Neural cell (in vitro differentiated cells): ENCODE data around the gene KRT82. TPM values are rescaled to one million over a fixed set of nuclear protein-coding genes. Genes with fewer than 3 reads are reported as not detected.

Experiments
- H2AFZ ChIP-seq: fragments of 200-600, 300-800 bp; sonication (generic), shearing (Covaris generic); 2 replicates; pipeline ENCODE4 v1.6.0; 2014; ENCODE audit warnings: low read depth, mild to moderate bottlenecking, antibody characterized with exemption, low read length, moderate library complexity
- H3F3A ChIP-seq: fragments of 200-600 bp; shearing (Covaris generic); 2 replicates; pipeline ENCODE4 v1.6.1; 2016; ENCODE audit warnings: mild to moderate bottlenecking, moderate library complexity, mixed read lengths, antibody characterized with exemption, low read length; ENCODE audit not compliant: insufficient read depth, poor library complexity, severe bottlenecking
- H3K27ac ChIP-seq: fragments of 200-600, 300-800 bp; sonication (generic), shearing (Covaris generic); 2 replicates; pipeline ENCODE4 v1.5.1; 2014; ENCODE audit warnings: mild to moderate bottlenecking, low read length, moderate library complexity
- H3K27me3 ChIP-seq: fragments of 300-800, 200-600 bp; sonication (generic), shearing (Covaris generic); 2 replicates; pipeline ENCODE4 v1.6.0; 2014; ENCODE audit warnings: mild to moderate bottlenecking, low read depth, low read length, moderate library complexity; ENCODE audit not compliant: insufficient read depth
- H3K36me3 ChIP-seq: fragments of 300-800, 200-600 bp; sonication (generic), shearing (Covaris generic); 2 replicates; pipeline ENCODE4 v1.5.1; 2014; ENCODE audit warnings: mild to moderate bottlenecking, antibody characterized with exemption, low read length, moderate library complexity; ENCODE audit not compliant: insufficient read depth
- H3K4me2 ChIP-seq: fragments of 300-800, 200-600 bp; sonication (generic), shearing (Covaris generic); 2 replicates; pipeline ENCODE4 v1.6.0; 2014; ENCODE audit warnings: mild to moderate bottlenecking, low read length
- H3K4me3 ChIP-seq: fragments of 300-800, 200-600 bp; sonication (generic), shearing (Covaris generic); 2 replicates; pipeline ENCODE4 v1.5.1; 2014; ENCODE audit warnings: mild to moderate bottlenecking, low read length, moderate library complexity
- H3K79me2 ChIP-seq: fragments of 200-600 bp; shearing (Covaris generic); replicated peaks from 2 replicates; pipeline ENCODE4 v1.6.0; 2014; ENCODE audit warnings: mild to moderate bottlenecking, low read length, moderate library complexity; ENCODE audit not compliant: insufficient read depth
- H3K9ac ChIP-seq: fragments of 300-800, 200-600 bp; sonication (generic), shearing (Covaris generic); 2 replicates; pipeline ENCODE4 v1.6.1; 2016; ENCODE audit warnings: mild to moderate bottlenecking, low read length, mixed read lengths
- H3K9me2 ChIP-seq: fragments of 200-600 bp; shearing (Covaris generic); 2 replicates; pipeline ENCODE4 v1.6.1; 2016; ENCODE audit warnings: mild to moderate bottlenecking, low read length, mixed read lengths; ENCODE audit not compliant: insufficient read depth
- H3K9me3 ChIP-seq: fragments of 200-600, 300-800 bp; sonication (generic), shearing (Covaris generic); 2 replicates; pipeline ENCODE4 v1.6.1; 2016; ENCODE audit warnings: mild to moderate bottlenecking, mixed run types, low read length, moderate library complexity, mixed read lengths
- H4K20me1 ChIP-seq: fragments of 200-600 bp; shearing (Covaris generic); 2 replicates; pipeline ENCODE4 v1.6.1; 2016; ENCODE audit warnings: mild to moderate bottlenecking, mixed run types; ENCODE audit not compliant: insufficient read depth
- CTCF ChIP-seq: fragments of 450-650 bp; IDR thresholded peaks from 2 replicates; pipeline ENCODE4 v1.5.1; 2014; ENCODE audit warnings: antibody characterized with exemption, mild to moderate bottlenecking, moderate library complexity; ENCODE audit not compliant: poor library complexity, severe bottlenecking
- EP300 ChIP-seq: fragments of 450-650 bp; conservative IDR thresholded peaks from 2 replicates; pipeline ENCODE4 v1.6.1; 2014; ENCODE audit warnings: antibody characterized with exemption, mild to moderate bottlenecking, moderate library complexity; ENCODE audit not compliant: poor library complexity, severe bottlenecking
- EZH2 ChIP-seq: fragments of 200-600, 300-800 bp; shearing (Covaris generic), sonication (generic); IDR thresholded peaks from 2 replicates; pipeline ENCODE4 v1.6.1; 2014; ENCODE audit warnings: antibody characterized with exemption, low read length, borderline replicate concordance, mild to moderate bottlenecking; ENCODE audit not compliant: insufficient read depth, poor library complexity, severe bottlenecking
- MXI1 ChIP-seq: fragments of 450-650 bp; conservative IDR thresholded peaks from 2 replicates; pipeline ENCODE4 v1.6.1; 2014; ENCODE audit warnings: antibody characterized with exemption, mild to moderate bottlenecking; ENCODE audit not compliant: poor library complexity, severe bottlenecking
- POLR2AphosphoS5 ChIP-seq: IDR thresholded peaks from 2 replicates; pipeline ENCODE4 v1.6.1; 2012
- RAD21 ChIP-seq: fragments of 450-650 bp; conservative IDR thresholded peaks from 2 replicates; pipeline ENCODE4 v1.6.1; 2014; ENCODE audit warnings: antibody characterized with exemption, mild to moderate bottlenecking, moderate library complexity
- REST ChIP-seq: IDR thresholded peaks from 2 replicates; pipeline ENCODE4 v1.6.1; 2012; ENCODE audit warnings: borderline replicate concordance
- SMC3 ChIP-seq: fragments of 450-650 bp; conservative IDR thresholded peaks from 2 replicates; pipeline ENCODE4 v1.6.1; 2014; ENCODE audit warnings: antibody characterized with exemption, mild to moderate bottlenecking, moderate library complexity; ENCODE audit not compliant: poor library complexity
- TAF1 ChIP-seq: IDR thresholded peaks from 2 replicates; pipeline ENCODE4 v1.6.1; 2012; ENCODE audit warnings: low read depth
- polyA plus RNA-seq: library from polyadenylated mRNA; depleted of rRNA; stranded (reverse); fragments of >200 nt; gene quantifications from 2 replicates; pipeline ENCODE4 v1.2.3, GENCODE V29; 2014

The KRT82 gene
- polyA plus RNA-seq, 1 donor from 2014 or later, result not detected

GRCh38 chr12:52396656-52397055, 9.5 kb downstream of the KRT82 start:
- Histone ChIP-seq H3K27me3 (no peaks in the 10 kb centered on the region), H3K4me3 (no peak overlapping the region), H3K4me2 (no peak overlapping the region), H3F3A (no peaks in the 10 kb centered on the region), H3K79me2 (no peaks in the 10 kb centered on the region), H3K36me3 (no peaks in the 10 kb centered on the region), H3K27ac (no peak overlapping the region), H3K9ac (no peak overlapping the region), H4K20me1 (no peaks in the 10 kb centered on the region), H3K9me2 (no peaks in the 10 kb centered on the region), H3K9me3 (no peaks in the 10 kb centered on the region), H2AFZ (no peak overlapping the region)
- TF ChIP-seq SMC3, result no peak
- TF ChIP-seq REST, result no peak
- no peak for TF ChIP-seq TAF1
- no peak for TF ChIP-seq RAD21
- no peak for TF ChIP-seq POLR2AphosphoS5
- TF ChIP-seq CTCF, result no peak
- TF ChIP-seq MXI1, result no peak
- TF ChIP-seq EP300, result no peak
- no peak for TF ChIP-seq EZH2

GRCh38 chr12:52395761-52396434, 10.2 kb downstream of the KRT82 start:
- H3K4me2 ChIP-seq, result no peak overlapping the region
- no peak overlapping the region for H2AFZ ChIP-seq
- H3K27me3 ChIP-seq, result no peaks in the 10 kb centered on the region
- no peak overlapping the region for H3K27ac ChIP-seq
- no peak overlapping the region for H3K9ac ChIP-seq
- no peaks in the 10 kb centered on the region for H4K20me1 ChIP-seq
- TF ChIP-seq RAD21 (no peak), MXI1 (no peak), EP300 (no peak), POLR2AphosphoS5 (no peak), CTCF (no peak), TAF1 (no peak), REST (no peak), EZH2 (no peak), SMC3 (no peak)
- no peaks in the 10 kb centered on the region for H3K79me2 ChIP-seq
- no peaks in the 10 kb centered on the region for H3F3A ChIP-seq
- no peaks in the 10 kb centered on the region for H3K9me2 ChIP-seq
- H3K9me3 ChIP-seq, result no peaks in the 10 kb centered on the region
- no peaks in the 10 kb centered on the region for H3K36me3 ChIP-seq
- H3K4me3 ChIP-seq, result no peak overlapping the region
